Subcutaneous adipose tissue (tissue), 4 donors: ENCODE data around the gene ADAM15. TPM values are rescaled to one million over a fixed set of nuclear protein-coding genes. Genes with fewer than 3 reads are reported as not detected.

ENCODE experiments used
- CTCF ChIP-seq: fragments of 450-650 bp; IDR thresholded peaks from one replicate; pipeline ENCODE4 v1.5.1; 2016; ENCODE audit warnings: low read depth, mild to moderate bottlenecking, control low read depth, antibody characterized with exemption, moderate library complexity
- total RNA-seq, 4 donors: library from RNA; depleted of rRNA; stranded (reverse); fragments of >200 nt; gene quantifications; one replicate each; pipeline ENCODE4 v1.1.0, GENCODE V29; 2016

Gene ADAM15
- total RNA-seq, 4 donors from 2014 or later, result 61.4 to 189 (median 87.5) TPM

DNA sequence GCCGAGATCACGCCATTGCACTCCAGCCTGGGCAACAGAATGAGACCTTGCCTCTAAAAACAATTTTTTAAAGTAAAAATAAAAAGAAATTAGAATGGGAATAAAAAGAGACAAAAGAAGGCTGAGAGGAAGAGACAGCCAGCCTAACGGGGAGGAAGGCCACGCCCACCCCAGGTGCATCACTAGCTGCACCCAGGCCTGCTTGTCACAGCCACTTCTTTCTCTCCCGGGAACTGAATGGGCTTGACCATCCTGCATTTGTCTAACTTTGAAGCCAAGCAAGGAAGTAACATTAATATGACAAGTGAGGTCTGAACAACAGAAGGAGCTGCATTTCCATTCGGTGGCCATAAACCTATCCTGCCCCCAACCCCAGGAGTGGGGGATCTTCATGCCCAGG is 55.7 kb downstream of the ADAM15 start:
- no peak for TF ChIP-seq CTCF

- TF ChIP-seq CTCF, result no peak
Measured at GRCh38 chr1:155107309-155108264, 56.5 kb downstream of the ADAM15 start.

DNA sequence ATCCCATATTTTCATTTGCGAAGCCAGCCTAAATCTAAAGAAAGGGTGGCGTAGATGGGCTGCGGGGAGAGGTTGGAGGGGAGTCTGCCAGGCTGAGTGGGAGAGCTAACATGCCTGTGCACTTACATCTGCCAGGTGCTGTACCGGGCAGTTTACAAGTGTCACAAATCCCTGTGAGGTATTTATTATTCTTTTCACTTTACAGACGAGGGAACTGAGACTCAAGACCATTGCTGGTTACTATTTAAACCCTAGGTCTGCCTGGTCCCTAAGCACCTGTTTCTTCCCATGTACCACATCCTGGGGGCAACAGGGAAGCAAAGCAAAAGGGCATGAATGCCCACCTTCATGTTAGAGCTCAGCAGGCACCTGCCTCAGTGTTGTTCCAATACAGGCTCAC is 57.2 kb downstream of the ADAM15 start:
- no peak for TF ChIP-seq CTCF

- no peak for TF ChIP-seq CTCF
Measured at GRCh38 chr1:155110381-155110780, 59.3 kb downstream of the ADAM15 start.

DNA sequence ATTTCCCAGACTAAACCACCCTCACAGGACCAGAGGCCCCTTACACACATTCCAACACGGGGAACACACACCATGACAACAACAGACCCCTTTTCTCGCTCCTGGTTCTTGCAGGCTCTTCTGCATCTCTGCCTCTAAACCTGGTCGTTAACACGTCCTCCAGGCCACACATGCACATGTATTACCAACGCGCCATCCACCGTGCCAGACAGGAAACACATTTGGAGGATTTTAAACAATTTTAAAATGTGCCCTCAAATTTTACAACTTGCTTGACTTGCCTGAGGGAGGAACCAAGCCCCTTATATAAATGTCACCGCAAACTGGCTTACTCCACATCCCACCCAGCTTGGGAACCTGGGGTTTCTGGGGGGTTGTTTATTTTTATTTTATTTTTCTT is 59.7 kb downstream of the ADAM15 start:
- TF ChIP-seq CTCF, result no peak

Other genes with a start within 250 kb of the ADAM15 start
- under 1 TPM; under 0.01 to 0.57 (median 0.08) TPM for gene KCNN3, start 181.0 kb upstream of the ADAM15 start, total RNA-seq
- 10 to 100 TPM; 11.6 to 22.4 (median 14.4) TPM for gene PMVK, start 114.6 kb upstream of the ADAM15 start, total RNA-seq
- gene PBXIP1, start 95.2 kb upstream of the ADAM15 start, total RNA-seq, result 100 to 1,000 TPM in 2 of 4 donors, 10 to 100 TPM in 2; 34.9 to 177 (median 91.0) TPM
- 10 to 100 TPM; 13.4 to 23.9 (median 14.8) TPM for gene PYGO2, start 89.5 kb upstream of the ADAM15 start, total RNA-seq
- 100 to 1,000 TPM in 2 of 4 donors, 10 to 100 TPM in 2; 87.1 to 171 (median 102) TPM for gene SHC1, start 80.6 kb upstream of the ADAM15 start, total RNA-seq
- gene CKS1B, start 76.6 kb upstream of the ADAM15 start, total RNA-seq, result 10 to 100 TPM; 40.3 to 77.4 (median 51.2) TPM
- gene FLAD1, start 68.0 kb upstream of the ADAM15 start, total RNA-seq, result 10 to 100 TPM; 23.5 to 25.9 (median 24.7) TPM
- not detected for gene LENEP, start 57.7 kb upstream of the ADAM15 start, total RNA-seq
- gene ZBTB7B, start 48.5 kb upstream of the ADAM15 start, total RNA-seq, result 10 to 100 TPM; 23.5 to 74.0 (median 30.8) TPM
- 1 to 10 TPM in 2 of 4 donors, under 1 TPM in 1, not detected in 1; 0.34 to 3.7 (median 2.6) TPM for gene DCST2, start 17.5 kb upstream of the ADAM15 start, total RNA-seq
- not detected for gene DCST1, start 17.5 kb upstream of the ADAM15 start, total RNA-seq
- 1 to 10 TPM; 2.8 to 5.3 (median 3.7) TPM for gene EFNA4, start 12.4 kb downstream of the ADAM15 start, total RNA-seq
- 1 to 10 TPM in 2 of 4 donors, under 1 TPM in 1, not detected in 1; 0.44 to 3.7 (median 1.7) TPM for gene EFNA3, start 27.5 kb downstream of the ADAM15 start, total RNA-seq
- gene EFNA1, start 76.6 kb downstream of the ADAM15 start, total RNA-seq, result 10 to 100 TPM; 12.4 to 32.6 (median 16.8) TPM
- gene SLC50A1, start 84.5 kb downstream of the ADAM15 start, total RNA-seq, result 10 to 100 TPM; 21.2 to 34.2 (median 23.7) TPM
- 100 to 1,000 TPM in 1 of 4 donors, 10 to 100 TPM in 3; 61.4 to 120 (median 71.2) TPM for gene DPM3, start 89.2 kb downstream of the ADAM15 start, total RNA-seq
- 100 to 1,000 TPM in 1 of 4 donors, 10 to 100 TPM in 3; 65.0 to 155 (median 81.9) TPM for gene KRTCAP2, start 122.0 kb downstream of the ADAM15 start, total RNA-seq
- gene TRIM46, start 122.5 kb downstream of the ADAM15 start, total RNA-seq, result under 1 TPM in 3 of 4 donors, not detected in 1; 0.51 to 0.75 (median 0.66) TPM
- gene THBS3, start 156.6 kb downstream of the ADAM15 start, total RNA-seq, result 10 to 100 TPM in 3 of 4 donors, 1 to 10 TPM in 1; 8.8 to 21.1 (median 15.6) TPM
- 10 to 100 TPM; 35.5 to 46.9 (median 40.8) TPM for gene MTX1, start 157.4 kb downstream of the ADAM15 start, total RNA-seq
- 10 to 100 TPM in 3 of 4 donors, 1 to 10 TPM in 1; 5.4 to 20.3 (median 14.2) TPM for gene ENTREP3, start 204.2 kb downstream of the ADAM15 start, total RNA-seq
- 10 to 100 TPM; 39.0 to 66.1 (median 44.8) TPM for gene SCAMP3, start 211.0 kb downstream of the ADAM15 start, total RNA-seq
- 10 to 100 TPM; 23.5 to 36.7 (median 26.3) TPM for gene CLK2, start 222.2 kb downstream of the ADAM15 start, total RNA-seq
- gene HCN3, start 226.1 kb downstream of the ADAM15 start, total RNA-seq, result 1 to 10 TPM in 3 of 4 donors, under 1 TPM in 1; 0.75 to 1.8 (median 1.1) TPM